ENCODE measurements around the gene CENPM. TPM values are rescaled to one million over a fixed set of nuclear protein-coding genes. Genes with fewer than 3 reads are reported as not detected.

CENPM gene
- total RNA-seq, 1 experiment from 2014 or later: 39.8 TPM

DNA sequence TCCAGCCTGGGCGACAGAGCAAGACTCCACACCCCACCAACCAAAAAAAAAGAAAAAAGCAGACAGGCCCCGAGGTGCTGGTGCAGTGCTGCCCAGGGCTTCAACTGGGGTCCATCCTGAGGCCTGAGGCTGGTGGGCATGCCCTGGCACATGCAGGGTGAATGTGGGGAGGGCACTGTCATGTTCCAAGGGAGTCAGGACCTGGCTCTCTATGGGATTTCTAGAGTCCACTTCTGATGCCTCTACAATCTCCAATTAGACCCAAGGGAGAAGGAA is 10.1 kb downstream of the CENPM start:
- no peak for ATAC-seq
- Histone ChIP-seq H3K4me3 (ENCODE audit: low read depth in 2 of 2, low read length in 2 of 2) (no peak overlapping the region), H3K9me3 (ENCODE audit: control insufficient read depth, insufficient read depth, low read depth, low read length) (no peaks in the 10 kb centered on the region), H3K27ac (ENCODE audit: low read length) (no peak overlapping the region), H3K36me3 (ENCODE audit: control insufficient read depth, insufficient read depth, low read length) (no peaks in the 10 kb centered on the region), H3K4me1 (ENCODE audit: control insufficient read depth, insufficient read depth, low read length) (no peaks in the 10 kb centered on the region; the same call in 1 of the 2 replicates), H3K27me3 (ENCODE audit: control insufficient read depth, insufficient read depth, low read length) (no peaks in the 10 kb centered on the region)
- in situ Hi-C loops (cut with HindIII; ENCODE audit: low pct_unique_long_range_greater_than_20kb, low sequenced_read_pairs): no loop called here
- TF ChIP-seq, protein P1, sequence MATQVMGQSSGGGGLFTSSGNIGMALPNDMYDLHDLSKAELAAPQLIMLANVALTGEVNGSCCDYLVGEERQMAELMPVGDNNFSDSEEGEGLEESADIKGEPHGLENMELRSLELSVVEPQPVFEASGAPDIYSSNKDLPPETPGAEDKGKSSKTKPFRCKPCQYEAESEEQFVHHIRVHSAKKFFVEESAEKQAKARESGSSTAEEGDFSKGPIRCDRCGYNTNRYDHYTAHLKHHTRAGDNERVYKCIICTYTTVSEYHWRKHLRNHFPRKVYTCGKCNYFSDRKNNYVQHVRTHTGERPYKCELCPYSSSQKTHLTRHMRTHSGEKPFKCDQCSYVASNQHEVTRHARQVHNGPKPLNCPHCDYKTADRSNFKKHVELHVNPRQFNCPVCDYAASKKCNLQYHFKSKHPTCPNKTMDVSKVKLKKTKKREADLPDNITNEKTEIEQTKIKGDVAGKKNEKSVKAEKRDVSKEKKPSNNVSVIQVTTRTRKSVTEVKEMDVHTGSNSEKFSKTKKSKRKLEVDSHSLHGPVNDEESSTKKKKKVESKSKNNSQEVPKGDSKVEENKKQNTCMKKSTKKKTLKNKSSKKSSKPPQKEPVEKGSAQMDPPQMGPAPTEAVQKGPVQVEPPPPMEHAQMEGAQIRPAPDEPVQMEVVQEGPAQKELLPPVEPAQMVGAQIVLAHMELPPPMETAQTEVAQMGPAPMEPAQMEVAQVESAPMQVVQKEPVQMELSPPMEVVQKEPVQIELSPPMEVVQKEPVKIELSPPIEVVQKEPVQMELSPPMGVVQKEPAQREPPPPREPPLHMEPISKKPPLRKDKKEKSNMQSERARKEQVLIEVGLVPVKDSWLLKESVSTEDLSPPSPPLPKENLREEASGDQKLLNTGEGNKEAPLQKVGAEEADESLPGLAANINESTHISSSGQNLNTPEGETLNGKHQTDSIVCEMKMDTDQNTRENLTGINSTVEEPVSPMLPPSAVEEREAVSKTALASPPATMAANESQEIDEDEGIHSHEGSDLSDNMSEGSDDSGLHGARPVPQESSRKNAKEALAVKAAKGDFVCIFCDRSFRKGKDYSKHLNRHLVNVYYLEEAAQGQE (IDR thresholded peaks at IDR 0.05; ENCODE audit: insufficient read depth in 1 of 2, low read depth in 2 of 2, low read length in 1 of 2): no peak
- TF ChIP-seq, protein P2, sequence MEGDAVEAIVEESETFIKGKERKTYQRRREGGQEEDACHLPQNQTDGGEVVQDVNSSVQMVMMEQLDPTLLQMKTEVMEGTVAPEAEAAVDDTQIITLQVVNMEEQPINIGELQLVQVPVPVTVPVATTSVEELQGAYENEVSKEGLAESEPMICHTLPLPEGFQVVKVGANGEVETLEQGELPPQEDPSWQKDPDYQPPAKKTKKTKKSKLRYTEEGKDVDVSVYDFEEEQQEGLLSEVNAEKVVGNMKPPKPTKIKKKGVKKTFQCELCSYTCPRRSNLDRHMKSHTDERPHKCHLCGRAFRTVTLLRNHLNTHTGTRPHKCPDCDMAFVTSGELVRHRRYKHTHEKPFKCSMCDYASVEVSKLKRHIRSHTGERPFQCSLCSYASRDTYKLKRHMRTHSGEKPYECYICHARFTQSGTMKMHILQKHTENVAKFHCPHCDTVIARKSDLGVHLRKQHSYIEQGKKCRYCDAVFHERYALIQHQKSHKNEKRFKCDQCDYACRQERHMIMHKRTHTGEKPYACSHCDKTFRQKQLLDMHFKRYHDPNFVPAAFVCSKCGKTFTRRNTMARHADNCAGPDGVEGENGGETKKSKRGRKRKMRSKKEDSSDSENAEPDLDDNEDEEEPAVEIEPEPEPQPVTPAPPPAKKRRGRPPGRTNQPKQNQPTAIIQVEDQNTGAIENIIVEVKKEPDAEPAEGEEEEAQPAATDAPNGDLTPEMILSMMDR (IDR thresholded peaks at IDR 0.05): no peak
- TF ChIP-seq SIN3A (IDR thresholded peaks at IDR 0.05; ENCODE audit: borderline replicate concordance, insufficient read depth, low read depth, low read length) (no peak), TCF7L2 (IDR thresholded peaks at IDR 0.05; ENCODE audit: low read depth, low read length) (no peak), POLR2AphosphoS5 (IDR thresholded peaks at IDR 0.05; ENCODE audit: low read depth, low read length) (no peak)
- intact Hi-C loops (cut with micrococcal nuclease; ENCODE audit: unreplicated experiment): no loop called here
- ChIA-PET CTCF (no interaction called here), POLR2A (no interaction called here)
- DNase-seq (ENCODE audit: low read depth, low spot score): no peak
- no TSS peak for BruUV-seq (replicated peaks)

GRCh38 chr22:41935509-41935908 is 11.4 kb downstream of the CENPM start:
- intact Hi-C loops (cut with micrococcal nuclease; ENCODE audit: unreplicated experiment): no loop called here
- in situ Hi-C loops (cut with HindIII; ENCODE audit: low pct_unique_long_range_greater_than_20kb, low sequenced_read_pairs): no loop called here
- Histone ChIP-seq H3K4me1 (ENCODE audit: control insufficient read depth, insufficient read depth, low read length) (no peaks in the 10 kb centered on the region), H3K4me3 (ENCODE audit: low read depth in 2 of 2, low read length in 2 of 2) (no peak overlapping the region), H3K36me3 (ENCODE audit: control insufficient read depth, insufficient read depth, low read length) (no peaks in the 10 kb centered on the region), H3K27ac (ENCODE audit: low read length) (no peak overlapping the region), H3K9me3 (ENCODE audit: control insufficient read depth, insufficient read depth, low read depth, low read length) (no peaks in the 10 kb centered on the region), H3K27me3 (ENCODE audit: control insufficient read depth, insufficient read depth, low read length) (no peaks in the 10 kb centered on the region)
- POLR2A ChIA-PET: interaction anchor here (0.6 kb wide), 1 partner anchor 28 kb away, joined by 7 read pairs; no protein-coding TSS in a partner anchor
- no TSS peak for BruUV-seq (replicated peaks)
- TF ChIP-seq POLR2AphosphoS5 (IDR thresholded peaks at IDR 0.05; ENCODE audit: low read depth, low read length) (no peak), TCF7L2 (IDR thresholded peaks at IDR 0.05; ENCODE audit: low read depth, low read length) (no peak), SIN3A (IDR thresholded peaks at IDR 0.05; ENCODE audit: borderline replicate concordance, insufficient read depth, low read depth, low read length) (no peak)
- TF ChIP-seq, protein P2 (IDR thresholded peaks at IDR 0.05): no peak
- TF ChIP-seq, protein P1 (IDR thresholded peaks at IDR 0.05; ENCODE audit: insufficient read depth in 1 of 2, low read depth in 2 of 2, low read length in 1 of 2): no peak
- no peak for ATAC-seq
- CTCF ChIA-PET: interaction anchor here (0.6 to 0.8 kb wide), 2 partner anchors 163 to 189 kb away, joined by 3 to 4 read pairs; no protein-coding TSS in a partner anchor
- DNase-seq (ENCODE audit: low read depth, low spot score): no peak

Data from Panc1 (cell line).